H1 (cell line): ENCODE results near the gene UVSSA.

Source experiments
- BACH1 ChIP-seq: IDR thresholded peaks from 2 replicates; pipeline ENCODE4 v1.6.1; 2012; ENCODE audit warnings: low read length, improper control_type of control experiment
- NRF1 ChIP-seq: IDR thresholded peaks from 2 replicates; pipeline ENCODE4 v1.6.1; 2011; ENCODE audit warnings: mild to moderate bottlenecking, low read depth, low read length, improper control_type of control experiment
- POLR2A ChIP-seq, 2 experiments: IDR thresholded peaks; 1 replicate in 1 of 2; 2 replicates in 1 of 2; pipeline ENCODE4 v1.6.1; 2011; ENCODE audit warnings: low read depth in 2 of 2, low read length in 2 of 2, mild to moderate bottlenecking in 2 of 2; ENCODE audit errors: control extremely low read depth in 1 of 2
- TAF1 ChIP-seq: IDR thresholded peaks from 2 replicates; pipeline ENCODE4 v1.6.1; 2011; ENCODE audit warnings: mild to moderate bottlenecking, low read depth, low read length
- TF ChIP-seq, protein P1 (sequence below), 3 experiments: IDR thresholded peaks; 1 replicate in 2 of 3; 2 replicates in 1 of 3; pipeline versions ENCODE4 v1.5.1 to v1.6.1; 2011; ENCODE audit warnings: low read length in 3 of 3, mild to moderate bottlenecking in 3 of 3, inconsistent platforms in 2 of 3, low read depth in 1 of 3, moderate library complexity in 1 of 3; ENCODE audit not compliant: insufficient read depth in 1 of 3; ENCODE audit errors: control extremely low read depth in 1 of 3
- TF ChIP-seq, protein P2 (sequence below): IDR thresholded peaks from 2 replicates; pipeline ENCODE4 v1.6.1; 2012; ENCODE audit warnings: low read length, inconsistent platforms

DNA sequence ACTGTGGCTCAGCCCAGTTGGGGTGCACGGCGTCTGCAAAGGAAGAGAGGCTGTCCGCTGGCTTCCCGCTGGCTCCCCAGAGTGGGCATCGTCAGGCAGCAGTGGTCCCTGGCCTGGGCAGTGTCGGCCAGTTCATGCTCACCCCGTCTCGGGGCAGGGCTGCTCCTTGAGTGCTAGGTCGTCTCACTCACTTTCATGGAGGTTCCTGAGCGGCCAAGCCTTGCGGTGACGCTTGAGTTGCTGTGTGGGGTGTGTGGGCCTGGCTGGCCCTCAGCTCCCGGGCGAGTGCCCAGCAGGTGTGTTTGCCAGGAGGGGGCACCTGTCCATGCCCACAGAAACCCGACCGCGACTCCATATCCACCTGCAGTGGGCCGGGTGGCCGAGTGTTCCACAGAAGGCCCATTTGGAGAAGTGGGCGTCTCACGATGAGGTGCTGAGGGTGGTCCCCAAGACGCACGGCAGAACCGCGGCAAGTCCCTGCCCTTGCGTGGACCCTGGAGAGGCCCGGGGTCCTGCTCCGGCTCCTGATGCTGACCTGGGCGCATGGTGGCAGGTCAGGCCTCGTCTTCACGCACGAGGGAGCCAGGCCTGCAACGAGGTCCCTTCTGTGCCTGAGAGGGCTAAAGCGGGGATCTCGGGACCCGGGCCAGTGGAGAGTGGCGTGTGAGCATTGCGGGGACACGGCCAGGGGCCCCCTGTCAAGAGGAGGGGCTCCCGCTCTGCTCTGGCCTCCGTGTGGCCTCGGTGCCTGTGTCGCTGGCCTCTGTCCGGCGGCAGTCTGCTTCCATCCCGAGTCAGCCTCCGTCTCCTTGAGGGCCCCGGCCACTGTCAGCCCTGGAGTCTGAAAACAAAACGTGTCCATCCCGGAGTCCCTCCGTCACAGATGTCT lies 18.5 kb upstream of the UVSSA start:
- TF ChIP-seq POLR2A (IDR thresholded peaks at IDR 0.05; ENCODE audit: control extremely low read depth in 1 of 2, low read depth in 2 of 2, low read length in 2 of 2) (no peak), BACH1 (no peak), NRF1 (no peak), TAF1 (no peak)
- TF ChIP-seq, protein P1, sequence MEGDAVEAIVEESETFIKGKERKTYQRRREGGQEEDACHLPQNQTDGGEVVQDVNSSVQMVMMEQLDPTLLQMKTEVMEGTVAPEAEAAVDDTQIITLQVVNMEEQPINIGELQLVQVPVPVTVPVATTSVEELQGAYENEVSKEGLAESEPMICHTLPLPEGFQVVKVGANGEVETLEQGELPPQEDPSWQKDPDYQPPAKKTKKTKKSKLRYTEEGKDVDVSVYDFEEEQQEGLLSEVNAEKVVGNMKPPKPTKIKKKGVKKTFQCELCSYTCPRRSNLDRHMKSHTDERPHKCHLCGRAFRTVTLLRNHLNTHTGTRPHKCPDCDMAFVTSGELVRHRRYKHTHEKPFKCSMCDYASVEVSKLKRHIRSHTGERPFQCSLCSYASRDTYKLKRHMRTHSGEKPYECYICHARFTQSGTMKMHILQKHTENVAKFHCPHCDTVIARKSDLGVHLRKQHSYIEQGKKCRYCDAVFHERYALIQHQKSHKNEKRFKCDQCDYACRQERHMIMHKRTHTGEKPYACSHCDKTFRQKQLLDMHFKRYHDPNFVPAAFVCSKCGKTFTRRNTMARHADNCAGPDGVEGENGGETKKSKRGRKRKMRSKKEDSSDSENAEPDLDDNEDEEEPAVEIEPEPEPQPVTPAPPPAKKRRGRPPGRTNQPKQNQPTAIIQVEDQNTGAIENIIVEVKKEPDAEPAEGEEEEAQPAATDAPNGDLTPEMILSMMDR (IDR thresholded peaks at IDR 0.05; ENCODE audit: control extremely low read depth in 1 of 3, insufficient read depth in 1 of 3, low read depth in 1 of 3, low read length in 3 of 3): no peak
- TF ChIP-seq, protein P2, sequence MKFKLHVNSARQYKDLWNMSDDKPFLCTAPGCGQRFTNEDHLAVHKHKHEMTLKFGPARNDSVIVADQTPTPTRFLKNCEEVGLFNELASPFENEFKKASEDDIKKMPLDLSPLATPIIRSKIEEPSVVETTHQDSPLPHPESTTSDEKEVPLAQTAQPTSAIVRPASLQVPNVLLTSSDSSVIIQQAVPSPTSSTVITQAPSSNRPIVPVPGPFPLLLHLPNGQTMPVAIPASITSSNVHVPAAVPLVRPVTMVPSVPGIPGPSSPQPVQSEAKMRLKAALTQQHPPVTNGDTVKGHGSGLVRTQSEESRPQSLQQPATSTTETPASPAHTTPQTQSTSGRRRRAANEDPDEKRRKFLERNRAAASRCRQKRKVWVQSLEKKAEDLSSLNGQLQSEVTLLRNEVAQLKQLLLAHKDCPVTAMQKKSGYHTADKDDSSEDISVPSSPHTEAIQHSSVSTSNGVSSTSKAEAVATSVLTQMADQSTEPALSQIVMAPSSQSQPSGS: no peak
